H9 (cell line): ENCODE results near the gene RGS6. TPM values are rescaled to one million over a fixed set of nuclear protein-coding genes. Genes with fewer than 3 reads are reported as not detected.

Experiments
- DNase-seq: peaks from one replicate; pipeline ENCODE4 v3.0.0-alpha.2; 2017
- H2AFZ ChIP-seq: one replicate; pipeline ENCODE4 v1.6.1; 2013; ENCODE audit warnings: mild to moderate bottlenecking, low read length, control low read depth, moderate library complexity
- H2AK5ac ChIP-seq: 2 replicates; pipeline ENCODE4 v1.6.1; 2013; ENCODE audit warnings: low read length, control low read depth, mixed read lengths; ENCODE audit not compliant: insufficient read length
- H2BK120ac ChIP-seq: one replicate; pipeline ENCODE4 v1.6.1; 2013; ENCODE audit warnings: low read depth, mild to moderate bottlenecking, low read length, control low read depth, inconsistent platforms; ENCODE audit not compliant: poor library complexity, severe bottlenecking
- H2BK12ac ChIP-seq: 2 replicates; pipeline ENCODE4 v1.6.1; 2013; ENCODE audit warnings: low read length, control low read depth, mixed read lengths, low read depth; ENCODE audit not compliant: insufficient read length
- H2BK15ac ChIP-seq: 2 replicates; pipeline ENCODE4 v1.6.1; 2013; ENCODE audit warnings: low read depth, low read length, control low read depth
- H2BK20ac ChIP-seq: one replicate; pipeline ENCODE4 v1.6.1; 2013; ENCODE audit warnings: low read depth, mild to moderate bottlenecking, low read length, control low read depth, inconsistent platforms; ENCODE audit not compliant: poor library complexity, severe bottlenecking
- H2BK5ac ChIP-seq: 2 replicates; pipeline ENCODE4 v1.6.1; 2013; ENCODE audit warnings: low read length, control low read depth, mixed read lengths; ENCODE audit not compliant: insufficient read length
- H3K14ac ChIP-seq: 2 replicates; pipeline ENCODE4 v1.6.1; 2013; ENCODE audit warnings: low read length, control low read depth; ENCODE audit not compliant: insufficient read depth
- H3K18ac ChIP-seq: 2 replicates; pipeline ENCODE4 v1.6.1; 2013; ENCODE audit warnings: low read depth, mild to moderate bottlenecking, mixed read lengths, low read length, control low read depth; ENCODE audit not compliant: insufficient read length
- H3K23ac ChIP-seq: 2 replicates; pipeline ENCODE4 v1.6.1; 2013; ENCODE audit warnings: low read length, control low read depth, mixed read lengths, low read depth; ENCODE audit not compliant: insufficient read length
- H3K23me2 ChIP-seq: 2 replicates; pipeline ENCODE4 v1.6.1; 2013; ENCODE audit warnings: low read depth, mild to moderate bottlenecking, mixed read lengths, low read length, control low read depth; ENCODE audit not compliant: insufficient read length, poor library complexity, severe bottlenecking
- H3K27ac ChIP-seq: 2 replicates; pipeline ENCODE4 v1.5.1; 2013; ENCODE audit warnings: low read length, control low read depth, mixed read lengths, low read depth; ENCODE audit not compliant: insufficient read length
- H3K27me3 ChIP-seq: 2 replicates; pipeline ENCODE4 v1.6.1; 2013; ENCODE audit warnings: low read length, control low read depth, inconsistent platforms; ENCODE audit not compliant: insufficient read depth
- H3K4ac ChIP-seq: 2 replicates; pipeline ENCODE4 v1.6.1; 2013; ENCODE audit warnings: low read depth, mild to moderate bottlenecking, control low read depth, inconsistent platforms, low read length, moderate library complexity
- H3K4me1 ChIP-seq: 2 replicates; pipeline ENCODE4 v1.6.1; 2013; ENCODE audit warnings: low read length, control low read depth, inconsistent platforms; ENCODE audit not compliant: insufficient read depth
- H3K4me2 ChIP-seq: 2 replicates; pipeline ENCODE4 v1.6.1; 2013; ENCODE audit warnings: low read length, control low read depth, mixed read lengths; ENCODE audit not compliant: insufficient read length, insufficient read depth
- H3K56ac ChIP-seq: 2 replicates; pipeline ENCODE4 v1.6.1; 2013; ENCODE audit warnings: low read depth, mild to moderate bottlenecking, mixed read lengths, low read length, control low read depth; ENCODE audit not compliant: insufficient read length
- H3K79me1 ChIP-seq: 2 replicates; pipeline ENCODE4 v1.6.1; 2013; ENCODE audit warnings: low read depth, mild to moderate bottlenecking, moderate library complexity, low read length, control low read depth, inconsistent platforms; ENCODE audit not compliant: insufficient read depth, poor library complexity, severe bottlenecking
- H3K79me2 ChIP-seq: 2 replicates; pipeline ENCODE4 v1.6.1; 2013; ENCODE audit warnings: low read length, control low read depth, inconsistent platforms; ENCODE audit not compliant: insufficient read depth
- H3K9ac ChIP-seq: 2 replicates; pipeline ENCODE4 v1.6.1; 2013; ENCODE audit warnings: low read length, control low read depth, mixed read lengths; ENCODE audit not compliant: insufficient read length; ENCODE audit errors: extremely low read depth
- H3K9me3 ChIP-seq: one replicate; pipeline ENCODE4 v1.6.1; 2013; ENCODE audit warnings: low read depth, low read length, inconsistent platforms; ENCODE audit not compliant: control insufficient read depth
- H3T11ph ChIP-seq: one replicate; pipeline ENCODE4 v1.6.1; 2013; ENCODE audit warnings: mild to moderate bottlenecking, low read length, control low read depth, inconsistent platforms
- H4K20me1 ChIP-seq: one replicate; pipeline ENCODE4 v1.6.1; 2013; ENCODE audit not compliant: control insufficient read depth, insufficient read length, insufficient read depth
- H4K5ac ChIP-seq: 2 replicates; pipeline ENCODE4 v1.6.1; 2013; ENCODE audit warnings: low read depth, mild to moderate bottlenecking, mixed read lengths, low read length, control low read depth; ENCODE audit not compliant: insufficient read length
- H4K8ac ChIP-seq: replicated peaks from 2 replicates; pipeline ENCODE4 v1.6.1; 2013; ENCODE audit warnings: low read length, control low read depth, mixed read lengths, low read depth; ENCODE audit not compliant: insufficient read length
- H4K91ac ChIP-seq: 2 replicates; pipeline ENCODE4 v1.6.1; 2013; ENCODE audit warnings: low read depth, mild to moderate bottlenecking, moderate library complexity, mixed read lengths, low read length, control low read depth; ENCODE audit not compliant: insufficient read length
- H3K27ac Mint-ChIP-seq, 3 experiments: 2 replicates in 2 of 3; 3 replicates in 1 of 3; pipeline ENCODE4 v1.8.0; 2020 to 2021; ENCODE audit warnings: mixed read lengths in 3 of 3, mild to moderate bottlenecking in 1 of 3, moderate library complexity in 1 of 3
- H3K27me3 Mint-ChIP-seq: 2 replicates; pipeline ENCODE4 v1.8.0; 2021; ENCODE audit warnings: low read depth, mild to moderate bottlenecking, moderate library complexity, mixed read lengths
- H3K36me3 Mint-ChIP-seq, 3 experiments: 2 replicates in 2 of 3; 3 replicates in 1 of 3; pipeline ENCODE4 v1.8.0; 2020 to 2021; ENCODE audit warnings: low read depth in 3 of 3, mixed read lengths in 3 of 3; ENCODE audit not compliant: insufficient read depth in 1 of 3
- H3K4me1 Mint-ChIP-seq, 2 experiments: 2 replicates each; pipeline ENCODE4 v1.8.0; 2020; ENCODE audit warnings: mixed read lengths in 2 of 2
- H3K4me3 Mint-ChIP-seq, 2 experiments: 2 replicates in 1 of 2; 3 replicates in 1 of 2; pipeline ENCODE4 v1.8.0; 2020 to 2021; ENCODE audit warnings: mild to moderate bottlenecking in 2 of 2, mixed read lengths in 2 of 2, moderate library complexity in 1 of 2
- H3K9me3 Mint-ChIP-seq, 2 experiments: 2 replicates in 1 of 2; 3 replicates in 1 of 2; pipeline ENCODE4 v1.8.0; 2020; ENCODE audit warnings: mild to moderate bottlenecking in 2 of 2, mixed read lengths in 2 of 2, moderate library complexity in 1 of 2
- CTCF ChIP-seq: fragments of 200-600 bp; sonication (generic); conservative IDR thresholded peaks from 3 replicates; pipeline ENCODE4 v1.8.0; 2021; ENCODE audit warnings: antibody characterized with exemption, mild to moderate bottlenecking
- WGBS: extraction: QIAGEN DNeasy Blood & Tissue Kit; methylation state at CpG from one replicate; pipeline ENCODE4 v1.1.7; 2013; ENCODE audit warnings: missing lambda C conversion rate, low lambda C conversion rate, mixed read lengths; ENCODE audit not compliant: insufficient read length; ENCODE audit errors: extremely low coverage; 5-methylcytosine and 5-hydroxymethylcytosine counted together
- total RNA-seq: library from RNA; stranded (reverse); gene quantifications from 2 replicates; pipeline ENCODE4 v1.2.1, GENCODE V29; 2021

The RGS6 gene
- total RNA-seq, 1 experiment from 2014 or later, result 3.0 TPM

DNA sequence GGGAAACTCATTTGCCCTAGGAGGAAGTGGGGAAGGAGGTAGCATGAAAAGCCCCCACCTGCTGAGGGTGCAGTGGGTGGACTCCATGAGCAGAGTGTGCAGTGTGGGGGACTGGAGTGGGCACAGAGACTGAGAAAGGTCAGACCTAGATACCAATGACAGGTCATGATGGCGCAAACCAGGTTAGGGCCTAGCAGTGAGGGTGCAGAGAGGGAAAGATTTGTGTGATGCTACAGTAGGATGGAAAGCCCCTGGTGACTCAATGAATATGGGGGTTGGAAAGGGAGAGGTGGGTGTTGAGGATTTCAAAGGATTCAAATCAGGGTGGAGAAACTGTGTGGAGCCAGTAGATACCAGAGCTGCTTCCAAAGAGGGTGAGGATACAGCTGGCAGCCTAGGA, 642.5 kb downstream of the RGS6 start:
- no peak for TF ChIP-seq CTCF
- Mint-ChIP-seq H3K27ac (no peak overlapping the region; a peak in 1 of 7 replicates), H3K36me3 (no peaks in the 10 kb centered on the region; a peak in 1 of 7 replicates), H3K9me3 (no peaks in the 10 kb centered on the region; a peak in 1 of 5 replicates), H3K27me3 (peaks cover 9% of the 10 kb centered on the region), H3K4me3 (no peak overlapping the region), H3K4me1 (no peaks in the 10 kb centered on the region)
- H3K9ac ChIP-seq, result no peak overlapping the region
- no peaks in the 10 kb centered on the region for H3K9me3 ChIP-seq
- H3K27me3 ChIP-seq, result no peaks in the 10 kb centered on the region
- no peak overlapping the region for H2BK12ac ChIP-seq
- WGBS, result no CpG with 5 or more reads among the region's 1 CpG
- no peak overlapping the region for H4K91ac ChIP-seq
- no peak overlapping the region for H3T11ph ChIP-seq
- no peak overlapping the region for H3K4me2 ChIP-seq
- H3K56ac ChIP-seq, result no peak overlapping the region
- no peak for DNase-seq
- H3K14ac ChIP-seq, result no peak overlapping the region
- no peak overlapping the region for H2AFZ ChIP-seq
- no peak overlapping the region for H2BK15ac ChIP-seq
- no peak overlapping the region for H3K23ac ChIP-seq
- no peak overlapping the region for H3K27ac ChIP-seq
- H3K4me1 ChIP-seq, result no peaks in the 10 kb centered on the region
- no peak overlapping the region for H2BK20ac ChIP-seq
- no peaks in the 10 kb centered on the region for H4K20me1 ChIP-seq
- no peak overlapping the region for H2BK5ac ChIP-seq
- H2AK5ac ChIP-seq, result no peak overlapping the region
- no peak overlapping the region for H2BK120ac ChIP-seq
- H4K5ac ChIP-seq, result no peak overlapping the region
- no peaks in the 10 kb centered on the region for H3K79me1 ChIP-seq
- H3K23me2 ChIP-seq, result no peaks in the 10 kb centered on the region
- no peak overlapping the region for H4K8ac ChIP-seq
- no peaks in the 10 kb centered on the region for H3K79me2 ChIP-seq
- no peak overlapping the region for H3K18ac ChIP-seq
- H3K4ac ChIP-seq, result no peak overlapping the region
